HG03025 (cell line): ENCODE results near the gene DNAH17.

ENCODE experiments used
- ATAC-seq: cut with Tn5 transposase; IDR thresholded peaks from one replicate; pipeline ENCODE4 v1.9.1; 2021; ENCODE audit warnings: mild to moderate bottlenecking, moderate library complexity; ENCODE audit not compliant: unreplicated experiment, low FRiP score

DNAH17 gene

GRCh38 chr17:78380370-78380769, 196.8 kb downstream of the DNAH17 start:
- ATAC-seq: no peak

DNA sequence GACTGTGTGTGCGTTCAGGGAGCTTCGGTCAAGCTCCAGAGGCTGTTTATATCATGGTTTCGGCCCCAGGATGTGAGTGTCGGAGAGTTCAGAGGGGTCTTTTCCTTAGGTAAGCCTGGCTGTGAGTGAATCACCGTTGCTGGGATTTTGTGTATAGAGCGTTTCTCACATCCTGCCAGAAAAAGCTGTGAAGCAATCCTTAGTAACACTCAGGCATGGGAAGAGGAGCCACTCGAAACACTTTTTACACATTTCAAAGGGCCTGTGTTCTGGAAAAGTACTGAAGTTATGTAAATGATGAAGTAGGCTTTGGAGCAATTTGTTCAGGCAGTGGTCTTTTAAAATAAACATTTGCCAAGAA, 198.1 kb downstream of the DNAH17 start:
- ATAC-seq: no peak

DNA sequence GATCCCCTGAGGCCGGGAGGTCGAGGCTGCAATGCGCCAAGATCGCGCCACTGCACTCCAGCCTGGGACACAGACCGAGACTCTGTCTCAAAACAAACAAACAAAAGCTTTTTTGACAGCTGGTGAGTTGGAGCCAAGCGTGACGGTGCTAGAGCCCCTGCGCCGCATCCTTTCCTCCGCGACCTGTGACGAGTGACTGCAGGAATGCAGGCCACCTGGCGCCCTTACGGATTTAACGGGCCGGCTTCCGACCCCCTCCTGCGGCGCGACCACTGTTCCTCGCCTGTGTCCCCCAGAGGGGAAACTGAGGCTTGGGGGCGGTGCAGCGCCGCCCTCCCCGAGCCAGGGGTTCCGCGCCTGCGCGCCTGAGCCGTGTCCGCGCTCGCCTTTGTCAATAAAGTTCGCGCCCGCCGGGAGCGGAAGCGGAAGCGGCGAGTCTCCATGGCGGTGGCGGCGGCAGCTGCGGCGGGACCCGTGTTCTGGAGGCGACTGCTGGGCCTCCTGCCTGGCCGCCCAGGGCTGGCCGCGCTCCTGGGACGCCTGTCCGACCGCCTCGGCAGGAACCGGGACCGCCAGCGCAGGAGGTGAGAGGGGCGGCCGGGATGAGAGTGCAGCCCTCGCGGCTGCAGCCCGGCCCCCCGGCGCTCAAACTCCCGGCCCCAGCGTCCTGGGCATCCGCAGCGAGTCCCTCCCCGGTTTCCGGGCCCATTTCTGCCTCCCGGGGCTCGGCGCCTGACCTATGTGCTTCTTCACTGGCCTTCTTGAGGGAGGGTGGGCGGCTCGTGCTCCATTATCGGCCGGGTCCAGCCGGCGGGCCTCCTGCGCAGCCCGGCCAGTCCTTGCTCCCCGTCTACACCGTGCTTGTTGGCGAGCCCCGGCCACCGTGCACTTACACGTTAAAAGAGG, 198.7 kb downstream of the DNAH17 start, which contains the start of gene PGS1:
PGS1 (plus strand) TSS at position 425 of the 906 bp plus-strand sequence; CDS start at position 442, 17 bp downstream.
- ATAC-seq: no peak

DNA sequence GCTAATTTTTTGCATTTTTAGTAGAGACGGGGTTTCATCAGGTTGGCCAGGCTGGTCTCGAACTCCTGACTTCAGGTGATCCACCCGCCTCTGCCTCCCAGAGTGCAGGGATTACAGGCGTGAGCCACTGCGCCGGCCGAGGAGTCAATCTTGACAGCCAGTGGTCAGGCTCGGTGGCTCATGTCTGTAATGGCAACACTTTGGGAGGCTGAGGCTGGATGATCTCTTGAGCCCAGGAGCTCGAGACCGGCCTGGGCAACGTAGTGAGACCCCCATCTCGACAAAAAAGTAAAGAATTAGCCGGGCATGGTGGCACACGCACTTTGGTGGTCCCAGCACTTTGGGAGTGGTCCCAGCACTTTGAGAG, 199.4 kb downstream of the DNAH17 start:
- no peak for ATAC-seq

DNA sequence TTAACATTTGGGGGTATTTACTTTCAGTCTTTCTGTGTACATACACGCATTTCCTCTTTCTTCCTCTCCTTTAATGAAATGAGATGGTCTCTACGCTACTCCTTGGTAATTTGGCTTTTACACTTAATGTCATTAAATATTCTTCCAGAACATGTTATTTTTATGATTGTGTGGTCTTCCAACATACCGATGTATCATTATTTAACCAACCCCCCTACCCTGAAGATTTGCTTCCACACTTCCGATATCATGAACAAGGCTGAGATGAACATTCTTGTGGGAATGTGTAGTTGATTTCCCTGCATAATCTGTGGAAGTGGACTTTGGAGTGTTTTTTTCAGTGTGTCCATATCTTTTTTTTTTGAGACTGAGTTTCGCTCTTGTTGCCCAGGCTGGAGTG, 201.0 kb downstream of the DNAH17 start:
- ATAC-seq: no peak

DNA sequence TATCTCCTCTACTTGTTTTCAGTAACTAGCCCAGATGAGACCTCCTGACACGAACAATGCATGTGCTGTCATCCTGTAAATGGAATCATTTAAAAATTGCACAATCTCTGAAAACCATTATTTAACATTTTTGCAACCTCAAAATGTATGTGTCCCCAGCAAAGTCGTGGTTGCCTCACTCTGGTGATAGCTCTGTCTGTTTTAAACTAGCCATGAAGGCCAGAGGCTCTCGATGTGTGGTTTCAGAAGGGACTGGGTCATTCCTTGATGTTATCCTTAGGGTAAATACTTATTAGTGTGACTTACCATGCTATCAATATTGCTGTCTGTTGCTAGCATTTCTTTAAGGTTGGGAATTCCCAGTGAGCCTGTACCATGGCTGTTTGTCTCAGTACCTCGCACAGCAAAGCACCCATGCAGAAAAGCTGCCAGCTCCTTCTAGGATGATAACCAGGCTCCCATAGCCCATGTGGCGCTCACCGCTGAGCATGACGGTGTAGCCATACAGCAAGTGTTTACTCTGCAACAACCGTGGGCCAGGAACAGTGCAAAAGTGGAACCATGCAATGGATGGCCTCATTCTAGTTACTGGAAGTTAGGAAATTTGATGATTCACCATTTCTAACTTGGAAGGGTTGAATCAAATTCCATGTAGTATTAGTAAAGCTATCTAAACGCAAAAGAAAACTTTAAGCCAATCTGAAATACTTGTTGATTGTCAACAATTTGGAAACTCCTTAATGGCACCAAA, 201.6 kb downstream of the DNAH17 start:
- no peak for ATAC-seq

GRCh38 chr17:78374631-78375274, 202.4 kb downstream of the DNAH17 start:
- ATAC-seq: no peak

- no peak for ATAC-seq
These were observed 203.0 kb downstream of the DNAH17 start for GRCh38 chr17:78374189-78374588.
